Left colon (tissue), 2 donors: ENCODE results near the gene HKDC1. TPM values are rescaled to one million over a fixed set of nuclear protein-coding genes. Genes with fewer than 3 reads are reported as not detected.
"Not testable (repeated sequence)": the region's sequence is repeated elsewhere in the genome, so short reads cannot be mapped to it uniquely, and the experiment has no call there.

Experiments used
- ATAC-seq: fragments of 200-7000 bp; cut with Tn5 transposase; one replicate; pipeline ENCODE4 v1.9.1; 2020; ENCODE audit warnings: mild to moderate bottlenecking, moderate library complexity
- DNase-seq, 2 donors: peaks; one replicate each; pipeline ENCODE4 v3.0.0-alpha.2; 2020
- intact Hi-C, 2 donors: fragments of 100-400 bp; cut with DNase I in 1 of 2; cut with micrococcal nuclease in 1 of 2; formaldehyde crosslinking; loops; one replicate each; pipeline versions ENCODE4 v1.11.2 to v1.14.0; 2022; cut with DNase I, micrococcal nuclease
- total RNA-seq, 2 donors: library from RNA; stranded (reverse); fragmentation: NEBNext Ultra II Directional; extraction: Animal tissue kit (Norgen Biotek cat#: 25700); gene quantifications; one replicate each; pipeline ENCODE4 v1.2.1, GENCODE V29; 2021
- donor health status: DM: no; HTN: no; CAD: no.
- donor health status: DM: yes; HTN: yes; CAD: no.

Gene HKDC1
- total RNA-seq, 2 donors from 2014 or later, result 24.9 to 37.8 TPM

DNA sequence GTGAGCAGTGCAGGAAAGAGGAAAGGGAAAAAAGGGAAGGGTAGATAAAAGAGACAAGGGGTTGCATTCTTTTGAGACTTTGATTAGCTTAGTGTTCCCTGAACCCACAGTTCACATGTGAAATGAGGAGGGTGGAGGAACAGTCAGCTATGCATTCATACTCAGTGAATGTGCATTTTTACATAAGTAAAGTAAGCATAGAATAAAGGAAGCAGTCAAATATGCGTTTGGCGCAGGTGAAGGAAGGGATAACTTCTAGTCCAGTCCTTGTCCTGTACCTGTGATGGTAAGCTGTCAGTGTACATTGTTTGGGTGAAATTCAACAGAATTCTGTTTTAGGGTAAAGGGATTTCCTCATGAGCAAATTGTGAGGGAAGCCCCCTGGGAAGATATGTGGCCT, 86.3 kb downstream of the HKDC1 start:
- ATAC-seq, result no peak
- intact Hi-C loops, result no loop called here
- DNase-seq, result no peak

DNA sequence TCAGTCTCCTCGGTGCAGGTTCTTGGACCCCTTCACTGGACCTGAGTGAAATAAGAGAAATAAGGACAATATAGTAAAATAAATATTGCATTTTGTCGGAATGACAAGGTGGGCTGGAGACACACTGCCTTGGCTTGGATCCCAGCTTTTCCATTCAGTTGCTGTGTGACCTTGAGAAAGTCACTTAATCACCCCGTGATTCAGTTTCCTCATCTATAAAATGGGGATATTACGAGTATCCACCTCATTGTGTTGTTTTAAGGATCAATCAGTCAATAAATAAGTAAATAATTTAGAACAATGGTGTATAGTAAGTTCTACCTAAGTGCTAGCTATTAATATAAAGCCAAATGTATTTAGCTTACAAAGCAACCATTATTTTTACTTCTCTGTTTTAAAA, 87.3 kb downstream of the HKDC1 start:
- no peak for DNase-seq
- no peak for ATAC-seq
- intact Hi-C loops, result no loop called here

- DNase-seq, ATAC-seq, intact Hi-C loops: not testable (repeated sequence)
These were observed 88.2 kb downstream of the HKDC1 start for GRCh38 chr10:69308304-69308703.

DNA sequence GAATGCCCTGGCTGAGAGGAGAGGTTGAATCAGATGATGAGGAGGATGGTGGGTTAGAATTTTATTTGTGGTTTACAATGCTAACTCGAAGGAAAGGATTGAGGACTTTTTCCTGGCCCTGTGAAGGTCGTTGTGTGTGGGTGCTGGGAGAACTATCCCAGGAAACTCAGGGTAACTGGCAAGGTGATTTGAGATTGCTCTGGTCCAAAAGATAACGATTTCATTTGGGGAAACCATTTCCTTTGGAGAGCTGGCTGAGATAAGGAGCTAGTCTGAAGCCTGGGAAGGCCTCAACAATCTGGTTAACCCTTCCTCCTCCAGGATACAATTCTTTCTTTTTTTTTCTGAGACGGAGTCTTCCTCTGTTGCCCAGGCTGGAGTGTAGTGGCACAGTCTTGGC, 91.2 kb downstream of the HKDC1 start:
- intact Hi-C loops, result no loop called here
- ATAC-seq (no peak), DNase-seq (no peak)

GRCh38 chr10:69312528-69312927, 92.4 kb downstream of the HKDC1 start:
- intact Hi-C loops, result no loop called here
- ATAC-seq (no peak), DNase-seq (no peak)

GRCh38 chr10:69315100-69315542, 95.0 kb downstream of the HKDC1 start:
- intact Hi-C loops, result no loop called here
- ATAC-seq, result no peak
- DNase-seq, result no peak

DNA sequence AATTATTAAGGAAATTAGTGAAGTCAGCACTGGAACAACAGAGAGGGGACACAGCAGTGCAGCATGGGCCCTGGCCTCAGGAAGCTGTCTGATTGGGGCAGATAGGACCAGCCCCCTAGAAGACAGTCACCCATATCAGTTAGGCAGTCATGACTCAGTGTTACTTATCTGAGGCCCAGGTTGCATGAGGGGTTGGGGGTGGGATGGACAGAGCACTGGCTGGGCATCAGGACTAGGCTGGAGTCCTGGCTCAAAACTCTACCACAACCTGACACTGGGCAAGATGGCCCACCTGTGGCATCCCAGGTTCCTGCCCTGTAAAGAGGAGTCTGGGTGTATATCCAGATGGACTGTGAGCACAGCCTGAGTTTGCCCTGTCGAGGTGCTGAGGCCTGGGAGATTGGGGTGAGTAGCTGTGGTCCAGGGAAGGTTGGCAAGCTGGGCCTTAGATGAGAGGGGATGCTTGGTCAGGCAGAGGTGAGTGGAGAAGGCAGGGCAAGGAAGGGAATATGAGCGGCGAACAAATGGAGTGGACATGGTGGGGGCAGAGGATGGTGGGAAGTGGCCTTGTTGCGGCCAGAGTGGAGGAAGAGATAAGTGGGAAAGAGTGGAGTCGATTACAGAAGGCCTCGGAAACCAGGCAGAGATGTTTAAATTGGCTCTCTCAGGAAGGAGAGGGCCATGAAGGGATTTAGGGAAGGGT, 95.6 kb downstream of the HKDC1 start:
- no peak for ATAC-seq
- no peak for DNase-seq
- intact Hi-C loops, result no loop called here

DNA sequence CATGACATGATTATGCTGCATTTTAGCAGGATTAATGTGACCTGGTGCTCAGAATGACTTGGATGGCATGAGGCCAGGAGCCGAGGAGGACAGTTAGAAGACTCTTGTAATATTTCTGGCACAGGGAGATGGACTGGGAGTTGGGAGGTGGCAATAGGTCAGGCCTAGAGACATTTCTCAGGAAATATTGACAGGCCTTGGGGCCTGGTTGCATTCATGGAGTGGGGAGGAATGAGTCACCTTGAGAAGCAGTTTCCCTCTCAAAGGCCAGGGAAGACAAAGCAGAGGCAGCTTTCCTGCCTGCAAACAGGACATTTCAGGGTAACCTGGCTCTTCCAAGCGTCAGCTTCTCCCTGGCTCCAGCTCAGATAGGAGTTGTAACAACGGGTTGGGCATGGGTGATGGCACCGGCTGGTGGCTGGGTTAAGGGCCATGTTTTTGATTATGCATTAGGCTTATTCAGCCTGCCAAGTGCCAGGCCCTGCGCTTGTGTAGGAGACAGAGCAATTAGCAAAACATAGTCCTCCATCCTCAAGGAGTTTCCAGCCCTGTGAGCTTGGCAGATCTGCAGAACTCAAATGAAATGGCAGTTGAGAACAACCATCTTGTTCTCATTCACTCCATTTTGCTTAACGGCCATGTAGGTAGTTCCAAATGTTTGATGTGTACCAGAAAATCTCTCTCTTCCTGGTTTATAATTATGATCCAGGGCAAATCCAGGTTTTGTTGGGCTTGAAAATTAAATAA, 96.4 kb downstream of the HKDC1 start:
- intact Hi-C loops, result no loop called here
- DNase-seq (no peak), ATAC-seq (no peak)

Other genes with a start within 250 kb of the HKDC1 start
- 10 to 100 TPM; 19.2 to 21.2 TPM for gene KIFBP, start 231.5 kb upstream of the HKDC1 start, total RNA-seq
- 10 to 100 TPM; 19.5 to 38.0 TPM for gene SRGN, start 132.2 kb upstream of the HKDC1 start, total RNA-seq
- 10 to 100 TPM; 58.3 to 67.6 TPM for gene VPS26A, start 96.2 kb upstream of the HKDC1 start, total RNA-seq
- 10 to 100 TPM; 24.3 to 30.1 TPM for gene SUPV3L1, start 40.1 kb upstream of the HKDC1 start, total RNA-seq
- gene HK1, start 58.2 kb downstream of the HKDC1 start, total RNA-seq, result 10 to 100 TPM; 64.1 to 90.4 TPM
- 10 to 100 TPM in 1 of 2 donors, under 1 TPM in 1; 0.61 to 26.8 TPM for gene TACR2, start 196.6 kb downstream of the HKDC1 start, total RNA-seq
- 100 to 1,000 TPM; 142 to 145 TPM for gene TSPAN15, start 231.1 kb downstream of the HKDC1 start, total RNA-seq